Kidney epithelial cell (primary cell): ENCODE data around the gene HDAC9. TPM values are rescaled to one million over a fixed set of nuclear protein-coding genes. Genes with fewer than 3 reads are reported as not detected.

ENCODE experiments used
- DNase-seq: peaks from one replicate; pipeline ENCODE4 v3.0.0-alpha.2; 2010; ENCODE audit warnings: low read depth
- H3K27me3 ChIP-seq: 2 replicates; pipeline ENCODE4 v1.6.0; 2011; ENCODE audit warnings: low read length; ENCODE audit not compliant: control insufficient read depth, insufficient read depth
- H3K36me3 ChIP-seq: 2 replicates; pipeline ENCODE4 v1.5.1; 2011; ENCODE audit warnings: low read length; ENCODE audit not compliant: control insufficient read depth, insufficient read depth
- H3K4me3 ChIP-seq: 2 replicates; pipeline ENCODE4 v1.5.1; 2011; ENCODE audit warnings: low read depth, mild to moderate bottlenecking, control low read depth, low read length
- total RNA-seq: library from RNA; depleted of rRNA; stranded (reverse); fragments of >200 nt; gene quantifications from 2 replicates; pipeline ENCODE4 v1.2.3, GENCODE V29; 2015
- TF ChIP-seq, protein P1 (sequence below): IDR thresholded peaks from 2 replicates; pipeline ENCODE4 v1.5.1; 2011; ENCODE audit warnings: mild to moderate bottlenecking, moderate library complexity, low read length, control low read depth, inconsistent platforms; ENCODE audit not compliant: insufficient read depth, poor library complexity, severe bottlenecking

HDAC9 gene
- total RNA-seq, 1 donor from 2014 or later, result 84.5 TPM

DNA sequence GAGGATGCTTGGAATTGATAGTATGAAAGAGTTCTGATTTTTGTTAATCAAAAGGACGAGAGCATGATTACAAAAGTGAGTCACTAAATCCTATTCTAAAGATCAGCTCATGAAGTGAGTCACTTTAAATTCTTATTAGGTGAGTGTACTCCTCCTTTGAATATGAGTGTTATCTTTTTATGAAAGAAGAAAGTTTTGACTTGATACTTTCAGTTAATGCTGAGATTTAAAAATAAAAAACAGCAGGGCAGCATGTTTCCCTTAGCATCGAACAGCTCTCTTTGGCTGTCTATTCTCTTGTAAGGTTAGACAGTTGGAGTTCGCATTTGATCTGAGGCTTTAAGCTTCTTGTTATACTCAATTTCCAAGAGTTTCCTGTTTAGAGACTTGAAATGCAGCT is 399.9 kb downstream of the HDAC9 start:
- no peaks in the 10 kb centered on the region for H3K27me3 ChIP-seq
- peak; percentile 37 for DNase-seq
- no peak overlapping the region for H3K4me3 ChIP-seq
- no peaks in the 10 kb centered on the region for H3K36me3 ChIP-seq
- TF ChIP-seq, protein P1, sequence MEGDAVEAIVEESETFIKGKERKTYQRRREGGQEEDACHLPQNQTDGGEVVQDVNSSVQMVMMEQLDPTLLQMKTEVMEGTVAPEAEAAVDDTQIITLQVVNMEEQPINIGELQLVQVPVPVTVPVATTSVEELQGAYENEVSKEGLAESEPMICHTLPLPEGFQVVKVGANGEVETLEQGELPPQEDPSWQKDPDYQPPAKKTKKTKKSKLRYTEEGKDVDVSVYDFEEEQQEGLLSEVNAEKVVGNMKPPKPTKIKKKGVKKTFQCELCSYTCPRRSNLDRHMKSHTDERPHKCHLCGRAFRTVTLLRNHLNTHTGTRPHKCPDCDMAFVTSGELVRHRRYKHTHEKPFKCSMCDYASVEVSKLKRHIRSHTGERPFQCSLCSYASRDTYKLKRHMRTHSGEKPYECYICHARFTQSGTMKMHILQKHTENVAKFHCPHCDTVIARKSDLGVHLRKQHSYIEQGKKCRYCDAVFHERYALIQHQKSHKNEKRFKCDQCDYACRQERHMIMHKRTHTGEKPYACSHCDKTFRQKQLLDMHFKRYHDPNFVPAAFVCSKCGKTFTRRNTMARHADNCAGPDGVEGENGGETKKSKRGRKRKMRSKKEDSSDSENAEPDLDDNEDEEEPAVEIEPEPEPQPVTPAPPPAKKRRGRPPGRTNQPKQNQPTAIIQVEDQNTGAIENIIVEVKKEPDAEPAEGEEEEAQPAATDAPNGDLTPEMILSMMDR, result no peak

DNA sequence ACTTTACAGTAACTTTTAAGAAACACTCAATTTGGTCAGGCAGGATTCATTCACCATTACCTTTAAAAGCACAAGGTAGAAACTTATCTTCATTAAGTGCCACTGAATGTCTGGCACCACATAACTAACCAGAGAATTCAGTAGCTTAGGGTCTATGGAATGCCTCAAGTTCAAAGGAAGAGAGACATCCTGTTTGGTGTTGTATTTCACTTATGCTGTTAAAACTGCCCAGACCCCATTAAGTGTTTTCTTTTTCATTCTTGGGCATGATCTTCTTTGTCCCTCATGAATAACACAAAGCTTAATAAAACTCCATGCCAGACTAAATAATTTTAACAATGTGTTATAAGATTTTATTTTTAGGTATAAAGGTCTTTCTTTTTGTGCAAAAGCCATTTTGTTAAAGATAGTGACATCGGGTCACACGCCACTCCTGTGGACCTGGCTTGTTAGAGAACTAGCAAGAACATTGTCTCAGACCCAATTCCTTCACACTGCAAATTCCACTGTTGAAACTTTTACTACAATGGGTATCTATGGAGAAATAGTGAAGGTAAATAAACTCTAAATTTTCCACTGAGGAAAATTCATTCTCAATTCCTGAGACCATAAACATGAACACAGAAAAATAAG is 400.9 kb downstream of the HDAC9 start:
- no peak overlapping the region for H3K4me3 ChIP-seq
- DNase-seq, result no peak
- TF ChIP-seq, protein P1, result no peak
- H3K36me3 ChIP-seq, result no peaks in the 10 kb centered on the region
- no peaks in the 10 kb centered on the region for H3K27me3 ChIP-seq

- Histone ChIP-seq H3K36me3 (no peaks in the 10 kb centered on the region), H3K4me3 (no peak overlapping the region), H3K27me3 (no peaks in the 10 kb centered on the region)
- TF ChIP-seq, protein P1, result no peak
- no peak for DNase-seq
Measured at GRCh38 chr7:18900236-18900635, 404.7 kb downstream of the HDAC9 start.

- TF ChIP-seq, protein P1, result no peak
- Histone ChIP-seq H3K27me3 (no peaks in the 10 kb centered on the region), H3K4me3 (no peak overlapping the region), H3K36me3 (no peaks in the 10 kb centered on the region)
- DNase-seq, result no peak
Measured at GRCh38 chr7:18900803-18901202, 405.3 kb downstream of the HDAC9 start.

DNA sequence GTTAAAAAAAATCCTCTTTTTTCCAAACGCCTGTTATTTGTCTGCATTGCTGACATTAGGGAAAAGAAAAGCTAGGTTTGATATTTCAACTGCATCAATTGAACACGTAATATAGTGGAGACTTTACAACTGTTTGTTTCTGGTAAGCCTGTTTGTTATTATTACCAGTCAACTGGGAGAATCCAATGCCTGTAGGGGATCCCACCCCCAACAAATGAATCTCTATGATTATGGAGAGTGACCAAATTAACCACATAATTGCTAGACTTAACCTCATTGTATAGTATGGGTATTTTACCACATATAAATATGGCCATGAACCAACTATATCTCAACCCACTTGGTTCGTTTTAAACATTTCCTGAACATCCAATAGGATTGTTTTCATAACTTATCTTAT is 405.8 kb downstream of the HDAC9 start:
- TF ChIP-seq, protein P1, result no peak
- no peak for DNase-seq
- Histone ChIP-seq H3K27me3 (no peaks in the 10 kb centered on the region), H3K36me3 (no peaks in the 10 kb centered on the region), H3K4me3 (no peak overlapping the region)

DNA sequence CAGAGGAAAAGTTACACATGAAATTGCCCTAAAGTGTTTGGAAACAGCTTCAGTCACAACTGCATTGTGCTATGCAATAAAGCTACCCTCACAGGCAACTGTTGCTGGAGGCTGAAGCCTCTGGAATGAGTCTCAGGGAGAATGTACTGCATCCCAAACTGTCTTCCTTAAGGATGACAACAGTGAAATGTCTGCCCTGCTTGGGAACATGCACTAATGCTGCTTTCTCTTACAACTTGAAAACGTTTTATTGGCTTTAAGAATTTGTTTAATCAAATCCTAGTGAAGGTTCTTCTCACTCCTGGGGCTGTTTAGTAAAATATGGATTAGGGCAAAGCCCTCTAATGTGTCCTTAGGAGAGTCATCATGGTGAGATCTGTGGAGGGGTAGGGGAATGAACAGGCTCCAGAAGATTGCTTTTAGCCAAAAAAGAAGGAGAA is 406.5 kb downstream of the HDAC9 start:
- TF ChIP-seq, protein P1, result no peak
- Histone ChIP-seq H3K4me3 (no peak overlapping the region), H3K27me3 (no peaks in the 10 kb centered on the region), H3K36me3 (no peaks in the 10 kb centered on the region)
- DNase-seq, result no peak
